ENCODE measurements around the gene SORBS1.
A peak's percentile ranks its signal among the peaks of the same experiment; 100 is the strongest.

SORBS1 gene

GRCh38 chr10:95566136-95566535 lies 5.0 kb upstream of the SORBS1 start:
- DNase-seq = no peak

- DNase-seq = no peak
Measured at GRCh38 chr10:95565336-95565735, 4.2 kb upstream of the SORBS1 start.

- DNase-seq = no peak
Measured at GRCh38 chr10:95564291-95564690, 3.1 kb upstream of the SORBS1 start.

GRCh38 chr10:95562341-95562965 lies 1.3 kb upstream of the SORBS1 start:
- no peak for DNase-seq

- DNase-seq = no peak
Measured at GRCh38 chr10:95561864-95562177, 650 bp upstream of the SORBS1 start.

GRCh38 chr10:95560278-95561176 lies 644 bp downstream of the SORBS1 start:
- peak in 40 of 51 donors; percentile 7 to 77 (median 37) for DNase-seq

- peak in 1 of 51 donors; percentile 39 for DNase-seq
Measured at GRCh38 chr10:95559896-95560277, 1.3 kb downstream of the SORBS1 start.

- DNase-seq = peak in 3 of 51 donors; percentile 5 to 19 (median 10)
Measured at GRCh38 chr10:95559471-95559870, 1.7 kb downstream of the SORBS1 start.

GRCh38 chr10:95558593-95559320 lies 2.4 kb downstream of the SORBS1 start:
- DNase-seq = no peak

GRCh38 chr10:95556994-95557767 lies 4.0 kb downstream of the SORBS1 start:
- no peak for DNase-seq

GRCh38 chr10:95553674-95554073 lies 7.5 kb downstream of the SORBS1 start:
- no peak for DNase-seq

GRCh38 chr10:95552679-95553342 lies 8.4 kb downstream of the SORBS1 start:
- DNase-seq = no peak

- no peak for DNase-seq
Measured at GRCh38 chr10:95550073-95550672, 11.0 kb downstream of the SORBS1 start.

GRCh38 chr10:95547791-95548435 lies 13.3 kb downstream of the SORBS1 start:
- DNase-seq = no peak

- no peak for DNase-seq
Measured at GRCh38 chr10:95547197-95547596, 14.0 kb downstream of the SORBS1 start.

GRCh38 chr10:95545981-95546380 lies 15.2 kb downstream of the SORBS1 start:
- no peak for DNase-seq

GRCh38 chr10:95544783-95545500 lies 16.2 kb downstream of the SORBS1 start:
- peak in 1 of 51 donors; percentile 35 for DNase-seq

- DNase-seq = no peak
Measured at GRCh38 chr10:95543459-95543858, 17.7 kb downstream of the SORBS1 start.

GRCh38 chr10:95542761-95543160 lies 18.4 kb downstream of the SORBS1 start:
- DNase-seq = no peak
